Spinal cord (tissue), 10 donors: Measurements from ENCODE around the gene KARS1. TPM values are rescaled to one million over a fixed set of nuclear protein-coding genes. Genes with fewer than 3 reads are reported as not detected.
"Not testable (repeated sequence)": the region's sequence is repeated elsewhere in the genome, so short reads cannot be mapped to it uniquely, and the experiment has no call there.

Experiments
- DNase-seq, 6 donors: peaks; one replicate each; pipeline versions ENCODE4 v3.0.0 to v3.0.0-alpha.2; 2013 to 2015; ENCODE audit warnings: low spot score in 6 of 6, low read depth in 4 of 6
- H3K27ac ChIP-seq: one replicate; pipeline ENCODE4 v1.5.1; 2013; ENCODE audit warnings: low read depth, low read length, control low read depth
- H3K27me3 ChIP-seq: one replicate; pipeline ENCODE4 v1.6.1; 2013; ENCODE audit warnings: low read length; ENCODE audit not compliant: control insufficient read depth, insufficient read depth
- H3K36me3 ChIP-seq: one replicate; pipeline ENCODE4 v1.6.1; 2013; ENCODE audit warnings: low read length; ENCODE audit not compliant: control insufficient read depth, insufficient read depth
- H3K4me1 ChIP-seq: one replicate; pipeline ENCODE4 v1.6.1; 2013; ENCODE audit warnings: low read length; ENCODE audit not compliant: control insufficient read depth, insufficient read depth
- H3K4me3 ChIP-seq: one replicate; pipeline ENCODE4 v1.5.1; 2013; ENCODE audit warnings: low read depth, low read length, control low read depth
- H3K9me3 ChIP-seq: one replicate; pipeline ENCODE4 v1.6.1; 2013; ENCODE audit warnings: low read length; ENCODE audit not compliant: control insufficient read depth, insufficient read depth
- WGBS: methylation state at CpG from one replicate; pipeline ENCODE4 v1.1.5; 2013; ENCODE audit warnings: missing lambda C conversion rate; ENCODE audit not compliant: insufficient coverage; 5-methylcytosine and 5-hydroxymethylcytosine counted together
- polyA plus RNA-seq, 2 donors: library from polyadenylated mRNA; unstranded; fragments of 120-200 nt; gene quantifications; one replicate each; pipeline ENCODE4 v1.2.1, GENCODE V29; 2013; ENCODE audit not compliant: insufficient read length in 2 of 2
- total RNA-seq, 2 donors: library from RNA; depleted of rRNA in 1 of 2; stranded (reverse); fragments of 120-200 nt in 1 of 2; fragments of >200 nt in 1 of 2; gene quantifications; one replicate each; pipeline versions ENCODE4 v1.2.3 to v1.2.4, GENCODE V29; 2013 to 2014
- donor health status: healthy.

The KARS1 gene
- total and polyA plus RNA-seq, 4 donors, result 82.8 to 112 (median 103) TPM

GRCh38 chr16:75616521-75617010 lies 30.9 kb downstream of the KARS1 start:
- Histone ChIP-seq H3K36me3 (peaks cover 49% of the 10 kb centered on the region), H3K27ac (no peak overlapping the region)
- WGBS, result no CpG with 5 or more reads among the region's 4 CpGs

GRCh38 chr16:75615619-75616018 lies 31.8 kb downstream of the KARS1 start:
- 100% methylated on average over 1 of the region's 2 CpGs for WGBS
- DNase-seq, result no peak
- Histone ChIP-seq H3K4me3 (no peak overlapping the region), H3K36me3 (peaks cover 55% of the 10 kb centered on the region), H3K4me1 (no peaks in the 10 kb centered on the region), H3K27me3 (no peaks in the 10 kb centered on the region), H3K9me3 (no peaks in the 10 kb centered on the region), H3K27ac (no peak overlapping the region)

More at GRCh38 chr16:75616521-75617010, 30.9 kb downstream of the KARS1 start:
- Histone ChIP-seq H3K4me3 (no peak overlapping the region), H3K27me3 (no peaks in the 10 kb centered on the region), H3K4me1 (peaks cover 1% of the 10 kb centered on the region), H3K9me3 (no peaks in the 10 kb centered on the region)
- no peak for DNase-seq

- no peak for DNase-seq
- Histone ChIP-seq H3K4me3 (no peak overlapping the region), H3K4me1 (no peaks in the 10 kb centered on the region), H3K27me3 (no peaks in the 10 kb centered on the region), H3K36me3 (peaks cover 53% of the 10 kb centered on the region), H3K27ac (no peak overlapping the region), H3K9me3 (no peaks in the 10 kb centered on the region)
- 97% methylated on average over 3 of the region's 4 CpGs for WGBS
These were observed 33.2 kb downstream of the KARS1 start for GRCh38 chr16:75614066-75614897.

GRCh38 chr16:75606507-75606906 lies 41.0 kb downstream of the KARS1 start:
- Histone ChIP-seq H3K4me1 (no peaks in the 10 kb centered on the region), H3K36me3 (peaks cover 34% of the 10 kb centered on the region), H3K9me3 (no peaks in the 10 kb centered on the region), H3K27ac (no peak overlapping the region), H3K27me3 (no peaks in the 10 kb centered on the region), H3K4me3 (no peak overlapping the region)
- no peak for DNase-seq
- WGBS, result 100% methylated on average over 1 of the region's 1 CpG

- Histone ChIP-seq H3K27me3 (no peaks in the 10 kb centered on the region), H3K9me3 (no peaks in the 10 kb centered on the region), H3K27ac (no peak overlapping the region), H3K4me1 (no peaks in the 10 kb centered on the region), H3K4me3 (no peak overlapping the region), H3K36me3 (peaks cover 34% of the 10 kb centered on the region)
- no peak for DNase-seq
- 95% methylated on average over 4 of the region's 4 CpGs for WGBS
These were observed 44.2 kb downstream of the KARS1 start for GRCh38 chr16:75603241-75603640.

GRCh38 chr16:75599452-75600277 lies 47.8 kb downstream of the KARS1 start:
- peak in 1 of 6 donors; percentile 9 for DNase-seq
- Histone ChIP-seq H3K4me3 (no peak overlapping the region), H3K4me1 (no peaks in the 10 kb centered on the region), H3K36me3 (peaks cover 33% of the 10 kb centered on the region), H3K27me3 (no peaks in the 10 kb centered on the region), H3K27ac (no peak overlapping the region), H3K9me3 (no peaks in the 10 kb centered on the region)
- 93% methylated on average over 3 of the region's 6 CpGs for WGBS

GRCh38 chr16:75593825-75594820 lies 53.3 kb downstream of the KARS1 start:
- H3K36me3 ChIP-seq, result peaks cover 10% of the 10 kb centered on the region
- no peaks in the 10 kb centered on the region for H3K9me3 ChIP-seq
- H3K4me1 ChIP-seq, result peaks cover 16% of the 10 kb centered on the region
- 77% methylated on average over 13 of the region's 17 CpGs for WGBS
- peak overlapping the region; percentile 33 for H3K27ac ChIP-seq
- H3K4me3 ChIP-seq, result no peak overlapping the region
- DNase-seq, result peak in 1 of 6 donors; percentile 19
- H3K27me3 ChIP-seq, result no peaks in the 10 kb centered on the region

GRCh38 chr16:75593308-75593707 lies 54.2 kb downstream of the KARS1 start:
- WGBS, result 93% methylated on average over 3 of the region's 6 CpGs
- no peak for DNase-seq
- H3K27me3 ChIP-seq, result no peaks in the 10 kb centered on the region
- no peak overlapping the region for H3K4me3 ChIP-seq
- peaks cover 24% of the 10 kb centered on the region for H3K4me1 ChIP-seq
- no peaks in the 10 kb centered on the region for H3K9me3 ChIP-seq
- H3K36me3 ChIP-seq, result peaks cover 10% of the 10 kb centered on the region
- H3K27ac ChIP-seq, result no peak overlapping the region

GRCh38 chr16:75591927-75592326 lies 55.5 kb downstream of the KARS1 start:
- H3K4me3 ChIP-seq, H3K27me3 ChIP-seq, H3K36me3 ChIP-seq, DNase-seq, H3K9me3 ChIP-seq, H3K27ac ChIP-seq: not testable (repeated sequence)
- WGBS, result 80% methylated on average over 5 of the region's 9 CpGs
- peaks cover 26% of the 10 kb centered on the region for H3K4me1 ChIP-seq
